Gastrocnemius medialis (tissue), 4 donors: ENCODE measurements around the gene LRRC8D. TPM values are rescaled to one million over a fixed set of nuclear protein-coding genes. Genes with fewer than 3 reads are reported as not detected.

Source experiments
- ATAC-seq, 2 donors: fragments of 150-250 bp; one replicate each; pipeline ENCODE4 v1.9.1; 2016
- DNase-seq, 2 donors: peaks; one replicate each; pipeline ENCODE4 v3.0.0-alpha.2; 2019
- H3K27ac ChIP-seq, 4 donors: fragments of 200-600 bp; sonication (generic); 1 replicate in 1 of 4; 2 replicates in 3 of 4; pipeline ENCODE4 v1.5.1; 2016 to 2018; ENCODE audit warnings: mild to moderate bottlenecking in 2 of 4, moderate library complexity in 1 of 4
- H3K27me3 ChIP-seq, 3 donors: fragments of 200-600 bp; sonication (generic) in 2 of 3; 1 replicate in 1 of 3; 2 replicates in 2 of 3; pipeline versions ENCODE4 v1.5.1 to v1.6.0; 2016 to 2019; ENCODE audit warnings: mild to moderate bottlenecking in 1 of 3, moderate library complexity in 1 of 3
- H3K36me3 ChIP-seq, 2 donors: fragments of 200-600 bp; sonication (generic) in 1 of 2; one replicate each; pipeline ENCODE4 v1.5.1; 2017 to 2018
- H3K4me1 ChIP-seq, 2 donors: fragments of 200-600 bp; sonication (generic) in 1 of 2; one replicate each; pipeline ENCODE4 v1.5.1; 2016 to 2017; ENCODE audit warnings: mild to moderate bottlenecking in 2 of 2
- H3K4me3 ChIP-seq, 4 donors: fragments of 200-600 bp; sonication (generic) in 3 of 4; 1 replicate in 1 of 4; 2 replicates in 3 of 4; pipeline ENCODE4 v1.5.1; 2016 to 2019; ENCODE audit warnings: mild to moderate bottlenecking in 2 of 4
- H3K9me3 ChIP-seq, 3 donors: fragments of 200-600 bp; sonication (generic) in 2 of 3; 1 replicate in 1 of 3; 2 replicates in 2 of 3; pipeline ENCODE4 v1.5.1; 2016 to 2019
- POLR2A ChIP-seq, 2 donors: fragments of 450-650 bp; IDR thresholded peaks; one replicate each; pipeline ENCODE4 v1.6.1; 2017; ENCODE audit warnings: antibody characterized with exemption in 2 of 2, mild to moderate bottlenecking in 2 of 2, moderate library complexity in 2 of 2
- in situ Hi-C, 4 donors: fragments of 200-750 bp; cut with MboI; loops; one replicate each; pipeline versions ENCODE4 v1.15.0 to v1.8.0; 2017; ENCODE audit warnings: low sequenced_read_pairs in 4 of 4
- intact Hi-C: fragments of 100-400 bp; cut with DNase I; formaldehyde crosslinking; loops from one replicate; pipeline ENCODE4 v1.15.1; 2023; ENCODE audit warnings: low total_unique reads
- total RNA-seq, 4 donors: library from RNA; depleted of rRNA; stranded (reverse); fragments of >200 nt; gene quantifications; one replicate each; pipeline versions ENCODE4 v1.1.0 to v1.2.3, GENCODE V29; 2016
- TF ChIP-seq, protein P1 (sequence below), 5 experiments: fragments of 450-650 bp in 3 of 5; fragments of 200-600 bp in 2 of 5; sonication (generic) in 2 of 5; IDR thresholded peaks in 4 of 5; conservative IDR thresholded peaks in 1 of 5; 1 replicate in 4 of 5; 2 replicates in 1 of 5; pipeline ENCODE4 v1.5.1; 2016 to 2019; ENCODE audit warnings: antibody characterized with exemption in 5 of 5, mild to moderate bottlenecking in 3 of 5, moderate library complexity in 3 of 5

The LRRC8D gene
- total RNA-seq, 4 donors from 2014 or later = 3.0 to 15.0 (median 9.2) TPM

- in situ Hi-C loops = no loop called here
Measured at GRCh38 chr1:89837036-89837481, 16.2 kb downstream of the LRRC8D start.

GRCh38 chr1:89837510-89837909, 16.7 kb downstream of the LRRC8D start:
- intact Hi-C loops = no loop called here
- DNase-seq (no peak), ATAC-seq (no peak)
- TF ChIP-seq POLR2A (IDR thresholded peaks at IDR 0.05) = no peak
- TF ChIP-seq, protein P1, sequence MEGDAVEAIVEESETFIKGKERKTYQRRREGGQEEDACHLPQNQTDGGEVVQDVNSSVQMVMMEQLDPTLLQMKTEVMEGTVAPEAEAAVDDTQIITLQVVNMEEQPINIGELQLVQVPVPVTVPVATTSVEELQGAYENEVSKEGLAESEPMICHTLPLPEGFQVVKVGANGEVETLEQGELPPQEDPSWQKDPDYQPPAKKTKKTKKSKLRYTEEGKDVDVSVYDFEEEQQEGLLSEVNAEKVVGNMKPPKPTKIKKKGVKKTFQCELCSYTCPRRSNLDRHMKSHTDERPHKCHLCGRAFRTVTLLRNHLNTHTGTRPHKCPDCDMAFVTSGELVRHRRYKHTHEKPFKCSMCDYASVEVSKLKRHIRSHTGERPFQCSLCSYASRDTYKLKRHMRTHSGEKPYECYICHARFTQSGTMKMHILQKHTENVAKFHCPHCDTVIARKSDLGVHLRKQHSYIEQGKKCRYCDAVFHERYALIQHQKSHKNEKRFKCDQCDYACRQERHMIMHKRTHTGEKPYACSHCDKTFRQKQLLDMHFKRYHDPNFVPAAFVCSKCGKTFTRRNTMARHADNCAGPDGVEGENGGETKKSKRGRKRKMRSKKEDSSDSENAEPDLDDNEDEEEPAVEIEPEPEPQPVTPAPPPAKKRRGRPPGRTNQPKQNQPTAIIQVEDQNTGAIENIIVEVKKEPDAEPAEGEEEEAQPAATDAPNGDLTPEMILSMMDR (IDR thresholded peaks at IDR 0.05 in 4 of 5, conservative IDR thresholded peaks at IDR 0.05 in 1 of 5) = no peak
- H3K4me1 ChIP-seq = peaks cover 10 to 34% of the 10 kb centered on the region in 2 donors
- H3K9me3 ChIP-seq = no peaks in the 10 kb centered on the region
- H3K4me3 ChIP-seq = no peak overlapping the region
- H3K27me3 ChIP-seq = no peaks in the 10 kb centered on the region
- H3K36me3 ChIP-seq = no peaks in the 10 kb centered on the region
- no peak overlapping the region for H3K27ac ChIP-seq
- in situ Hi-C loops = no loop called here

More at GRCh38 chr1:89837036-89837481, 16.2 kb downstream of the LRRC8D start:
- no peak for TF ChIP-seq POLR2A (IDR thresholded peaks at IDR 0.05)
- TF ChIP-seq, protein P1 (IDR thresholded peaks at IDR 0.05 in 4 of 5, conservative IDR thresholded peaks at IDR 0.05 in 1 of 5) = no peak
- no peak for DNase-seq
- Histone ChIP-seq H3K27ac (no peak overlapping the region), H3K4me3 (no peak overlapping the region), H3K36me3 (no peaks in the 10 kb centered on the region), H3K9me3 (no peaks in the 10 kb centered on the region), H3K27me3 (no peaks in the 10 kb centered on the region), H3K4me1 (peaks cover 9 to 35% of the 10 kb centered on the region in 2 donors)
- intact Hi-C loops = no loop called here
- no peak for ATAC-seq

DNA sequence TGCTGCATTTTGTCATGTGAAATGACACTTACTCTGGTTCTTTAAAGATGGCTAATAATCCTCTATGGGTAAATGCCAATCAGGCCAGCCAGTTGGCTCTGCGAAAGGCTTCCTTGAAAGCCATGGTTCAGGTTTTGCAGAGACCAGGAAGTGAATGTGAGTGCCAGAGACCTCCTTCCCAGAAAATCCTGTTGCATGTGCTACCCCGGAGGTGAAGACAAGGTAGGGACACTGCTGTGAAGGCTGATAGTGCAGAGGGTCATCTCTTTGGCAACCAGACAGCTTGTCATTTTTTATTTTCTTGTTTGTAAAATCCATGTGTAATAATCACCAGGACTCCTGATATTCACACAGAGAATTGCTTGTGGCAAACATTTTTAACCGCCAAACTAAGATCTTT, 18.7 kb downstream of the LRRC8D start:
- H3K4me3 ChIP-seq = no peak overlapping the region
- ATAC-seq (no peak), DNase-seq (no peak)
- H3K36me3 ChIP-seq = no peaks in the 10 kb centered on the region
- in situ Hi-C loops = no loop called here
- no peaks in the 10 kb centered on the region for H3K9me3 ChIP-seq
- no peak overlapping the region for H3K27ac ChIP-seq
- no peaks in the 10 kb centered on the region for H3K27me3 ChIP-seq
- H3K4me1 ChIP-seq = peaks cover 17 to 37% of the 10 kb centered on the region in 2 donors
- intact Hi-C loops = no loop called here
- TF ChIP-seq, protein P1 (IDR thresholded peaks at IDR 0.05 in 4 of 5, conservative IDR thresholded peaks at IDR 0.05 in 1 of 5) = no peak
- TF ChIP-seq POLR2A (IDR thresholded peaks at IDR 0.05) = no peak

- Histone ChIP-seq H3K9me3 (no peaks in the 10 kb centered on the region), H3K4me3 (no peak overlapping the region), H3K27me3 (no peaks in the 10 kb centered on the region), H3K27ac (no peak overlapping the region), H3K4me1 (peaks cover 9 to 26% of the 10 kb centered on the region in 2 donors), H3K36me3 (no peaks in the 10 kb centered on the region)
- in situ Hi-C loops (loop anchor here in 1 of 4 donors (5.0 kb wide), 1 partner anchor 34 kb away; no protein-coding TSS in a partner anchor), intact Hi-C loops (loop anchor here (5.0 kb wide), 1 partner anchor 86 kb away; no protein-coding TSS in a partner anchor)
- no peak for DNase-seq
- TF ChIP-seq, protein P1 (IDR thresholded peaks at IDR 0.05 in 4 of 5, conservative IDR thresholded peaks at IDR 0.05 in 1 of 5) = no peak
- no peak for TF ChIP-seq POLR2A (IDR thresholded peaks at IDR 0.05)
- ATAC-seq = no peak
Measured at GRCh38 chr1:89841507-89841906, 20.7 kb downstream of the LRRC8D start.
